OCI-LY1 (cell line): ENCODE results near the gene TRIM9.
A peak's percentile ranks its signal among the peaks of the same experiment; 100 is the strongest.

Experiments used
- H2AFZ ChIP-seq: fragments of 200-600 bp; sonication (generic), shearing (Covaris generic); 2 replicates; pipeline ENCODE4 v1.6.0; 2014; ENCODE audit warnings: antibody characterized with exemption, mild to moderate bottlenecking, low read length
- H3F3A ChIP-seq: fragments of 200-600 bp; sonication (generic), shearing (Covaris generic); 2 replicates; pipeline ENCODE4 v1.6.0; 2014; ENCODE audit warnings: mild to moderate bottlenecking, antibody characterized with exemption, low read length, moderate library complexity; ENCODE audit not compliant: insufficient read depth
- H3K27ac ChIP-seq: fragments of 200-600 bp; sonication (generic); 2 replicates; pipeline ENCODE4 v1.5.1; 2014; ENCODE audit warnings: low read length, mixed run types, mild to moderate bottlenecking, low read depth; ENCODE audit not compliant: poor library complexity, severe bottlenecking
- H3K27me3 ChIP-seq: fragments of 200-600 bp; sonication (generic); 2 replicates; pipeline ENCODE4 v1.6.0; 2014; ENCODE audit warnings: antibody characterized with exemption, mild to moderate bottlenecking, low read length, moderate library complexity; ENCODE audit not compliant: insufficient read depth
- H3K36me3 ChIP-seq: fragments of 200-600 bp; sonication (generic); 2 replicates; pipeline ENCODE4 v1.6.1; 2014; ENCODE audit warnings: mild to moderate bottlenecking, antibody characterized with exemption, low read length, moderate library complexity, mixed read lengths; ENCODE audit not compliant: insufficient read depth
- H3K4me1 ChIP-seq: fragments of 200-600 bp; sonication (generic); 2 replicates; pipeline ENCODE4 v1.5.1; 2014; ENCODE audit warnings: mild to moderate bottlenecking, low read length, moderate library complexity; ENCODE audit not compliant: insufficient read depth, severe bottlenecking
- H3K4me2 ChIP-seq: fragments of 200-600 bp; sonication (generic), shearing (Covaris generic); 2 replicates; pipeline ENCODE4 v1.6.1; 2014; ENCODE audit warnings: low read length
- H3K4me3 ChIP-seq: fragments of 200-600 bp; sonication (generic); 2 replicates; pipeline ENCODE4 v1.5.1; 2014; ENCODE audit warnings: low read length, low read depth, mild to moderate bottlenecking, mixed read lengths; ENCODE audit not compliant: poor library complexity, severe bottlenecking
- H3K79me2 ChIP-seq: fragments of 200-600 bp; shearing (Covaris generic); 2 replicates; pipeline ENCODE4 v1.6.1; 2016; ENCODE audit warnings: mixed run types, low read length, mixed read lengths; ENCODE audit not compliant: insufficient read depth
- H3K9ac ChIP-seq: fragments of 200-600 bp; sonication (generic), shearing (Covaris generic); 2 replicates; pipeline ENCODE4 v1.6.1; 2014; ENCODE audit warnings: mild to moderate bottlenecking, low read length, mixed read lengths
- H3K9me2 ChIP-seq: fragments of 200-600 bp; sonication (generic), shearing (Covaris generic); 2 replicates; pipeline ENCODE4 v1.6.1; 2014; ENCODE audit warnings: low read depth, mild to moderate bottlenecking, low read length, mixed read lengths
- H3K9me3 ChIP-seq: fragments of 200-600 bp; shearing (Covaris generic); 2 replicates; pipeline ENCODE4 v1.6.1; 2014; ENCODE audit warnings: low read length, mixed read lengths
- H4K20me1 ChIP-seq: fragments of 200-600 bp; sonication (generic), shearing (Covaris generic); 2 replicates; pipeline ENCODE4 v1.6.0; 2016; ENCODE audit warnings: mild to moderate bottlenecking, low read length; ENCODE audit not compliant: insufficient read depth
- CTCF ChIP-seq: fragments of 200-600 bp; sonication (generic), shearing (Covaris generic); IDR thresholded peaks from 2 replicates; pipeline ENCODE4 v1.5.1; 2017; ENCODE audit warnings: mild to moderate bottlenecking, antibody characterized with exemption, low read length, moderate library complexity, mixed read lengths
- EZH2 ChIP-seq: fragments of 200-600 bp; sonication (generic), shearing (Covaris generic); IDR thresholded peaks from 2 replicates; pipeline ENCODE4 v1.8.0; 2017; ENCODE audit warnings: borderline replicate concordance, mixed run types, mild to moderate bottlenecking, antibody characterized with exemption, low read length, moderate library complexity, mixed read lengths

TRIM9 gene

GRCh38 chr14:51023964-51024363 is 70.9 kb downstream of the TRIM9 start:
- H3K4me1 ChIP-seq = peaks cover 12% of the 10 kb centered on the region
- no peak overlapping the region for H3K9ac ChIP-seq
- no peak for TF ChIP-seq EZH2
- no peak for TF ChIP-seq CTCF
- H3K27me3 ChIP-seq = no peaks in the 10 kb centered on the region
- no peak overlapping the region for H2AFZ ChIP-seq
- H3K9me2 ChIP-seq = no peaks in the 10 kb centered on the region
- H3K27ac ChIP-seq = no peak overlapping the region
- no peaks in the 10 kb centered on the region for H3K79me2 ChIP-seq
- no peaks in the 10 kb centered on the region for H3F3A ChIP-seq
- H3K9me3 ChIP-seq = no peaks in the 10 kb centered on the region
- H3K36me3 ChIP-seq = peaks cover 6% of the 10 kb centered on the region; the same call in 1 of the 2 replicates
- H4K20me1 ChIP-seq = no peaks in the 10 kb centered on the region
- H3K4me2 ChIP-seq = no peak overlapping the region
- H3K4me3 ChIP-seq = no peak overlapping the region

- Histone ChIP-seq H4K20me1 (no peaks in the 10 kb centered on the region), H3K9ac (no peak overlapping the region), H3K27me3 (no peaks in the 10 kb centered on the region), H3K9me2 (no peaks in the 10 kb centered on the region), H3F3A (no peaks in the 10 kb centered on the region), H3K36me3 (peaks cover 6% of the 10 kb centered on the region; the same call in 1 of the 2 replicates), H3K4me1 (peaks cover 12% of the 10 kb centered on the region), H2AFZ (no peak overlapping the region), H3K9me3 (no peaks in the 10 kb centered on the region), H3K27ac (no peak overlapping the region), H3K4me2 (no peak overlapping the region), H3K79me2 (no peaks in the 10 kb centered on the region), H3K4me3 (no peak overlapping the region)
- TF ChIP-seq EZH2 (no peak), CTCF (no peak)
Measured at GRCh38 chr14:51022769-51023168, 72.1 kb downstream of the TRIM9 start.

GRCh38 chr14:51020024-51020710 is 74.7 kb downstream of the TRIM9 start:
- H3K4me2 ChIP-seq = no peak overlapping the region

More at GRCh38 chr14:51020024-51020710, 74.7 kb downstream of the TRIM9 start:
- peaks cover 20% of the 10 kb centered on the region for H3K4me1 ChIP-seq
- H3F3A ChIP-seq = no peaks in the 10 kb centered on the region
- peaks cover 6% of the 10 kb centered on the region; the same call in 1 of the 2 replicates for H3K36me3 ChIP-seq
- no peak overlapping the region for H3K9ac ChIP-seq
- H3K27me3 ChIP-seq = no peaks in the 10 kb centered on the region
- H3K4me3 ChIP-seq = no peak overlapping the region
- peak overlapping the region; percentile 33 for H3K27ac ChIP-seq
- no peaks in the 10 kb centered on the region for H3K79me2 ChIP-seq
- no peaks in the 10 kb centered on the region for H4K20me1 ChIP-seq
- TF ChIP-seq EZH2 (no peak), CTCF (no peak)
- H3K9me2 ChIP-seq = no peaks in the 10 kb centered on the region
- no peak overlapping the region for H2AFZ ChIP-seq
- H3K9me3 ChIP-seq = no peaks in the 10 kb centered on the region
